Subcutaneous abdominal adipose tissue (tissue), 5 donors: ENCODE data around the gene CUBN.

Experiments
- H3K27ac ChIP-seq: one replicate; pipeline ENCODE4 v1.7.0; 2013; ENCODE audit warnings: low read depth, mild to moderate bottlenecking, inconsistent platforms, low read length, moderate library complexity
- H3K27me3 ChIP-seq, 5 donors: one replicate each; pipeline ENCODE4 v1.7.0; 2013; ENCODE audit warnings: low read length in 5 of 5, inconsistent platforms in 1 of 5; ENCODE audit not compliant: control insufficient read depth in 5 of 5, insufficient read depth in 4 of 5
- H3K36me3 ChIP-seq, 5 donors: one replicate each; pipeline ENCODE4 v1.7.0; 2013; ENCODE audit warnings: low read length in 5 of 5; ENCODE audit not compliant: control insufficient read depth in 5 of 5, insufficient read depth in 5 of 5
- H3K4me1 ChIP-seq, 5 donors: one replicate each; pipeline ENCODE4 v1.7.0; 2013; ENCODE audit warnings: low read length in 5 of 5, mild to moderate bottlenecking in 3 of 5, moderate library complexity in 1 of 5; ENCODE audit not compliant: control insufficient read depth in 5 of 5, insufficient read depth in 5 of 5
- H3K4me3 ChIP-seq, 5 donors: one replicate each; pipeline ENCODE4 v1.7.0; 2013; ENCODE audit warnings: low read length in 5 of 5, low read depth in 1 of 5
- H3K9ac ChIP-seq, 5 donors: one replicate each; pipeline ENCODE4 v1.7.0; 2013; ENCODE audit warnings: low read length in 5 of 5, mild to moderate bottlenecking in 4 of 5, moderate library complexity in 3 of 5
- H3K9me3 ChIP-seq, 5 donors: one replicate each; pipeline ENCODE4 v1.7.0; 2013; ENCODE audit warnings: low read length in 5 of 5; ENCODE audit not compliant: control insufficient read depth in 5 of 5
- donor health status: healthy.
- donor health status: healthy.
- donor health status: healthy.
- donor health status: healthy.
- donor health status: healthy.

CUBN gene

DNA sequence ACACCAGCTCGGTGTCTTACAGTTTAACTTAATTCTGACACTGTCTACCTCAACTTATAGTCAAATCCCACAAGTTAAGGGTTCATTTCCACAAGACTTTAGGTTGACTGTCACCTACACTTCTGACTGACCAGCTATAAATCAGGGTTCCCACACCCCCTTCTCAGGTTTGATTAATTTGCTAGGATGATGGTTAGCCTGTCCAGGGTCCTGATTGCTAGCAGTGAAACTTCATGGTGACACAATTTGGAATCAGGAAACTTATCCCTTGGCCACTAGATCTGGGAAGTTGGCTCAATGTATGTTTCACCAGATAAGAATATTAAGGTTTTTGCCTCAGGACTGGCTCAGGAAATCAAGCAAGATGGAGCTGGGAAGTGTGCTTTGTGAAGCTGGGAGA is 309.6 kb downstream of the CUBN start:
- Histone ChIP-seq H3K36me3 (peaks cover 0 to 2% (median 0%) of the 10 kb centered on the region in 5 donors), H3K27ac (no peak overlapping the region), H3K4me1 (peaks cover 6 to 30% (median 23%) of the 10 kb centered on the region in 5 donors), H3K4me3 (no peak overlapping the region), H3K9me3 (peaks cover 0 to 4% (median 0%) of the 10 kb centered on the region in 5 donors), H3K9ac (no peak overlapping the region), H3K27me3 (no peaks in the 10 kb centered on the region)

- H3K4me3 ChIP-seq, result no peak overlapping the region
- H3K9me3 ChIP-seq, result peaks cover 0 to 4% (median 0%) of the 10 kb centered on the region in 5 donors
- H3K27me3 ChIP-seq, result no peaks in the 10 kb centered on the region
- no peak overlapping the region for H3K9ac ChIP-seq
- H3K4me1 ChIP-seq, result peaks cover 6 to 36% (median 29%) of the 10 kb centered on the region in 5 donors
- H3K36me3 ChIP-seq, result peaks cover 0 to 4% (median 0%) of the 10 kb centered on the region in 5 donors
- no peak overlapping the region for H3K27ac ChIP-seq
Measured at GRCh38 chr10:16819436-16819835, 310.2 kb downstream of the CUBN start.

- Histone ChIP-seq H3K27me3 (no peaks in the 10 kb centered on the region), H3K4me1 (peaks cover 6 to 37% (median 30%) of the 10 kb centered on the region in 5 donors), H3K27ac (no peak overlapping the region), H3K9me3 (peaks cover 0 to 4% (median 0%) of the 10 kb centered on the region in 5 donors), H3K9ac (no peak overlapping the region), H3K36me3 (peaks cover 0 to 4% (median 0%) of the 10 kb centered on the region in 5 donors), H3K4me3 (no peak overlapping the region)
Measured at GRCh38 chr10:16819026-16819425, 310.6 kb downstream of the CUBN start.

GRCh38 chr10:16817125-16818019 is 312.2 kb downstream of the CUBN start, which contains the start of gene RSU1:
TSS of gene RSU1 (minus strand) at chr10:16817424. CDS start at chr10:16817081, 343 bp downstream.
- H3K27me3 ChIP-seq, result no peaks in the 10 kb centered on the region
- peak within 1 kb of the TSS; percentile 96 for H3K27ac ChIP-seq
- peaks cover 0 to 4% (median 0%) of the 10 kb centered on the region in 5 donors for H3K36me3 ChIP-seq
- H3K4me1 ChIP-seq, result peaks cover 6 to 37% (median 30%) of the 10 kb centered on the region in 5 donors
- peak within 1 kb of the TSS; percentile 89 to 96 (median 94) for H3K4me3 ChIP-seq
- peak within 1 kb of the TSS; percentile 17 to 85 (median 82) for H3K9ac ChIP-seq
- H3K9me3 ChIP-seq, result peaks cover 0 to 4% (median 0%) of the 10 kb centered on the region in 5 donors

GRCh38 chr10:16816830-16817124 is 312.8 kb downstream of the CUBN start:
- Histone ChIP-seq H3K27ac (peak overlapping the region; percentile 80), H3K4me1 (peaks cover 7 to 39% (median 30%) of the 10 kb centered on the region in 5 donors)

GRCh38 chr10:16816171-16816570 is 313.4 kb downstream of the CUBN start:
- peak overlapping the region; percentile 80 for H3K27ac ChIP-seq
- peak overlapping the region; percentile 89 to 96 (median 94) for H3K4me3 ChIP-seq

More at GRCh38 chr10:16816830-16817124, 312.8 kb downstream of the CUBN start:
- peak overlapping the region; percentile 89 to 96 (median 94) for H3K4me3 ChIP-seq
- peak overlapping the region; percentile 17 to 85 (median 80) for H3K9ac ChIP-seq
- H3K9me3 ChIP-seq, result peaks cover 0 to 3% (median 0%) of the 10 kb centered on the region in 5 donors
- H3K27me3 ChIP-seq, result no peaks in the 10 kb centered on the region
- peaks cover 0 to 4% (median 0%) of the 10 kb centered on the region in 5 donors for H3K36me3 ChIP-seq

GRCh38 chr10:16814012-16814411 is 315.6 kb downstream of the CUBN start:
- Histone ChIP-seq H3K27ac (no peak overlapping the region), H3K4me1 (peaks cover 11 to 44% (median 30%) of the 10 kb centered on the region in 5 donors), H3K4me3 (no peak overlapping the region), H3K27me3 (no peaks in the 10 kb centered on the region), H3K9me3 (no peaks in the 10 kb centered on the region), H3K9ac (no peak overlapping the region), H3K36me3 (peaks cover 0 to 4% (median 0%) of the 10 kb centered on the region in 5 donors)

More at GRCh38 chr10:16816171-16816570, 313.4 kb downstream of the CUBN start:
- Histone ChIP-seq H3K9me3 (no peaks in the 10 kb centered on the region), H3K36me3 (peaks cover 0 to 4% (median 0%) of the 10 kb centered on the region in 5 donors), H3K9ac (peak overlapping the region; percentile 17 to 85 (median 80)), H3K4me1 (peaks cover 11 to 42% (median 30%) of the 10 kb centered on the region in 5 donors), H3K27me3 (no peaks in the 10 kb centered on the region)

DNA sequence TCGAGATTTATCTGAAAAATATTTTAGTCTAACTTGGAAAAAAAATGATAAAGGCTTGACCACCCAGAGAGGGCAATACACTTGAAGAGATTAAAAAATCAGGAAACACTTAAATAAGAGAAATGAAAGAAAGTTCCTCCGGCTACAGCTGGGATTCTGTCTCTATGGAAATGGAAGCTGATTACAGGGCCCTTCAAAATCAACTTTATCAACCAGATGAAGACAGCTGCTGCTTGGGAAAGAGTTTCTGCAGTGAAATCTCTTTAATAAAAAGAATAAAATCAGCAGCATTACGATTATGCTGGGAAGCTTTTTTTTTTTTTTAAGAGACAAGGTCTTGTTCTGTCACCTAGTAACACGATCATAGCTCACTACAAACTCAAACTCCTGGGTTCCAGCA is 316.9 kb downstream of the CUBN start:
- H3K4me1 ChIP-seq, result peaks cover 11 to 45% (median 20%) of the 10 kb centered on the region in 5 donors
- H3K9ac ChIP-seq, result no peak overlapping the region
- H3K9me3 ChIP-seq, result no peaks in the 10 kb centered on the region
- no peak overlapping the region for H3K27ac ChIP-seq
- H3K27me3 ChIP-seq, result no peaks in the 10 kb centered on the region
- no peak overlapping the region for H3K4me3 ChIP-seq
- peaks cover 0 to 4% (median 0%) of the 10 kb centered on the region in 5 donors for H3K36me3 ChIP-seq

GRCh38 chr10:16811765-16812164 is 317.8 kb downstream of the CUBN start:
- H3K4me3 ChIP-seq, result no peak overlapping the region
- H3K27me3 ChIP-seq, result no peaks in the 10 kb centered on the region
- no peak overlapping the region for H3K9ac ChIP-seq
- H3K27ac ChIP-seq, result no peak overlapping the region
- H3K36me3 ChIP-seq, result peaks cover 0 to 4% (median 0%) of the 10 kb centered on the region in 5 donors
- peaks cover 11 to 42% (median 17%) of the 10 kb centered on the region in 5 donors for H3K4me1 ChIP-seq
- H3K9me3 ChIP-seq, result no peaks in the 10 kb centered on the region

- peaks cover 0 to 4% (median 0%) of the 10 kb centered on the region in 5 donors for H3K36me3 ChIP-seq
- peaks cover 10 to 38% (median 12%) of the 10 kb centered on the region in 5 donors for H3K4me1 ChIP-seq
- H3K4me3 ChIP-seq, result no peak overlapping the region
- no peak overlapping the region for H3K9ac ChIP-seq
- no peaks in the 10 kb centered on the region for H3K9me3 ChIP-seq
- no peaks in the 10 kb centered on the region for H3K27me3 ChIP-seq
- H3K27ac ChIP-seq, result no peak overlapping the region
Measured at GRCh38 chr10:16811292-16811691, 318.3 kb downstream of the CUBN start.
